Stimulated activated CD4-positive, alpha-beta T cell treated with anti-CD3 and anti-CD28 coated beads, Interleukin-1b, Interleukin-23, amount 100 ng/mL, for 4 hours (primary cell): ENCODE results near the gene BMP5.

Source experiments
- DNase-seq, 2 donors: peaks; one replicate each; pipeline ENCODE4 v3.0.0-alpha.2; 2020; ENCODE audit warnings: low read depth in 2 of 2

Gene BMP5

DNA sequence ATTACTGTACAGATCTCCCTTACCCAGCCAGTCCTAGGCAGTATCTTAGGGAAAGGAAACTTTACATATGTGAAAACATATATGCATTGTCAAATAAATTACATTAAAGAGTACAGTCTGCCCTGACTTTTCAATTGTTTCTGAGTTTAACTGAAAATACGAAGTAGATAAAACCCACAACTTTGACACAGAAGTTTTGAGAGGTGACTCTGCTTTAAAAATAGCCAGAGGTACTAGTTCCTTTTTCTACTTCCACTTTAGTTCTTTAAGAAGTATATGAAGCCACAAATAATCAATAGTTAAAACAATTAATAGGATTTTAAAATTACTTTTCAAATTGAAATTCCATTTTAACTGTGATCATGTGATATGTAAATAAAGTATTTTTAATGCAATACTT, 62.9 kb downstream of the BMP5 start:
- DNase-seq: no peak

- DNase-seq: no peak
These were observed 64.3 kb downstream of the BMP5 start for GRCh38 chr6:55811074-55811473.

DNA sequence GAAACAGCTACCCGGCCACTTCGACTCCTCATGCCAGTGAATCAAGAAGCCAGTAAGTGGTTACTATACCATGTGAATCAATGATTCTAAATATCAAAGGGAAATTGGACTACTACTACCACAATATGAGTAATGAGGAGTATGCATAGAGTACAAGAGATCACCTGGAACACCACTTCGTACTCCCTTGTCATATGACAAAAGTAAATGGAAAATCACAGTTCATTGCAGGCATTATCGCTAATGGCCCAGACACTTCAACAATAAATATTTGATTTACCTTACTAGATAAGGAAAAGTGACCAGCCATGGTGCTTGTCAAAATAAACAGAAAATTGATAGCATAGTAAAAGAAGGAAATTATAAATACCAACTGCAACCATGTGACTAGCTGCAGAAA, 73.1 kb downstream of the BMP5 start:
- DNase-seq: no peak

- DNase-seq: no peak
These were observed 76.8 kb downstream of the BMP5 start for GRCh38 chr6:55798571-55798970.

GRCh38 chr6:55794136-55794812, 81.1 kb downstream of the BMP5 start:
- DNase-seq: no peak

DNA sequence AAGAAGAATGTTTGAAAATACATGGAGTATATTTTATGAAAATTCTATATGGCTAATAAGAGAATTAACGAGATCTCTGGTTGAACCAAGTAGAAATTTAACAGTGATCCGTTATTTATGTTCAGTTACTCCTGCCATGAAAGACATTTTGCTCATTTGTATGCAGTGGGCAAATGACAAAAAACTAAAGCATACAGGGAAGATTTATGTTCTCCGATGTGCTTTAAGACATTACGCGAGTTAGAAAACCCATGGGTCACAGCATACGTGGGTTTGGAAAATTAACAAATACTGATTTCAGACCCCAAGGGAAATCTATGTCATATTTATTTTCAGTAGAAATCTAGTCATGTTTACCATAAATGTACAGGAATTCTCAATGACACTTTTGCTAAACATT, 90.1 kb downstream of the BMP5 start:
- DNase-seq: no peak

DNA sequence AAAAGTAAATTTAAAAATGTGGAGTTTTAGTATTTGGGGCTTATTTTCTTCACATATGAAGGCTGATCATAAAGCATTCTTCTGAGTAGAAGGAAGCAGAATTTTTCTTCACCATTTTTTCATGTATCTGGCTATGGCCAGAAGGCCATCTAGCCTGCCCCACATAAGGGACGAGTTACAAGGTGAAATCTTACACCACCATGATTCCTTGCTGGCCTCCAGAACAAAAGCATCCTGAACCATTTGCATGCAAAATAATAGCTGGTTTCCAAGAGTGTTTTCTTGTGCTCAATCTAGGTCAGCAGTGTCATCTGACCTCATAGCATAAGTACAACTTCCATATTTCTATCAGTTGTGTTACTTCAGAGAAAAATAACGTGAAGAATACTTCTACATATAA, 93.1 kb downstream of the BMP5 start:
- DNase-seq: no peak

GRCh38 chr6:55778705-55779104, 96.7 kb downstream of the BMP5 start:
- DNase-seq: no peak

DNA sequence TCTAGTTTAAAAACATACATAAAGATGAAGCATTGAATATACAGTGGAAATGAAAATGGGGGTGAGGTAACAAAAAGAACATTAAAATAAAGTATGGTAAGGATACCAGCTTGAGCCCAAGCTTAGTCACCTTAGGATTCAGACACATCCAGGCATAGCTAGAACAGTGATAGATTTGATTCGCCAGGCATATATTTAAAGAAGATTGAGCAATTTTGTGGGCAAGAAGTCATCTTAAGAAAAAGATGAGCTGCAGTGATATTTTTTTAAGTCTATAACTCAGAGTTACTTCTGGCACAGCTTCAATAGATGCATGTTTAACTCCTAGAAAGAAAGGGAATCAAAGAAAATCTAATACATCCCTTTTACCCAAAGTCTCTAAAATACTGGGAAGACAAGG, 97.9 kb downstream of the BMP5 start:
- no peak for DNase-seq

- no peak for DNase-seq
These were observed 99.3 kb downstream of the BMP5 start for GRCh38 chr6:55776113-55776512.

GRCh38 chr6:55775029-55775318, 100.4 kb downstream of the BMP5 start:
- no peak for DNase-seq

DNA sequence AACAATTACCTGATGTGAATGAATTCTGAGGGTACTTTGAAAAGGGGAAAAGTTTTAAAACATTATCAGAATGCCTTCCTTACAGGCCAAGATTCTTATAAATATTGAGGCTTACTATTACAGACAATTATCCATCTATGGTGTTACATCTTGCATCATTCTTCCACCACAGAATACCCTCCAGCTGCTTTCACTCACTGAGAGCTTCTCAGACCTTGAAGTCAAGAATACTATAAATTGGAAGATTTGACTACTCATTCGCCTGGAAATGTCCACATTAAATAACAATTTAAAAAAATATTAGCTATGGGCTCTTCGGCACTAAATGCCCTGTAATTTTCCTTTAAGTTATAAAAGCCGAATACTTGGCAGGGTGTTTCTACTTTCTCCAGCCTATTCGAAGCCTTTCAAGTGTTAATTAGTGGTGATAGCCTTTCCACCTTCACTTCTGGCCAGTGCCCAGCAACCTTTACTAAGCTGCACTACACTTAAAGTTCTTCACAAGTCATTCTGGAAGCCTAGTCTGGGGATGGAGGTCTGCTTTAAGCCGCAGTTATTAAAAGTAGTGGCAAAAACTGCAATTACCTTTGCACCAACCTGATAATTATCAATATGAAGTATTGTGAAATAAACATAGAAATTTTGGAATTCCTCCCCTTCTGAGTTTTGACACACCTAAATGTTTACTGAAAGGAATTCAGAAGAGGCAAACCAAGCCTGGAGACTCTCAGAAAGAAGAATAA, 100.9 kb downstream of the BMP5 start:
- no peak for DNase-seq

- DNase-seq: no peak
These were observed 101.7 kb downstream of the BMP5 start for GRCh38 chr6:55773620-55774216.

DNA sequence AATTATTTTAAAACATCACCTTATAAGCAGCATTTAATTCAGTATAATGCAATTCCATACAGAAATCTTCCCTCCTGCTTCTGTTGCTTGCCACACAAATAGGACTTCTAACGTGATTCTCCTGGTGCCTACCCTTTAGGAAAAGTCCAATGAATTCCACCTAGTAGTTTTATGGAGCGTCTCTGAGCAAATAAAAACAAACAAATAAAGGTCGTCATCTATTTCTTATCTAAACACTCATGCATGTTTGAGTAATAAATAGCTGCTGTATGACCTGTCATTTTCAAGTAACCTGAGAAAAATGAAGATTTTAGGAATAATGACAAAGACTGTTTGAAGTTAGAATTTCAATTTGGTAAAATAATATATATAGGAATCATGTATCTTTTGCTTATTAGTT, 102.7 kb downstream of the BMP5 start:
- DNase-seq: no peak

GRCh38 chr6:55759536-55759935, 115.9 kb downstream of the BMP5 start:
- DNase-seq: no peak

DNA sequence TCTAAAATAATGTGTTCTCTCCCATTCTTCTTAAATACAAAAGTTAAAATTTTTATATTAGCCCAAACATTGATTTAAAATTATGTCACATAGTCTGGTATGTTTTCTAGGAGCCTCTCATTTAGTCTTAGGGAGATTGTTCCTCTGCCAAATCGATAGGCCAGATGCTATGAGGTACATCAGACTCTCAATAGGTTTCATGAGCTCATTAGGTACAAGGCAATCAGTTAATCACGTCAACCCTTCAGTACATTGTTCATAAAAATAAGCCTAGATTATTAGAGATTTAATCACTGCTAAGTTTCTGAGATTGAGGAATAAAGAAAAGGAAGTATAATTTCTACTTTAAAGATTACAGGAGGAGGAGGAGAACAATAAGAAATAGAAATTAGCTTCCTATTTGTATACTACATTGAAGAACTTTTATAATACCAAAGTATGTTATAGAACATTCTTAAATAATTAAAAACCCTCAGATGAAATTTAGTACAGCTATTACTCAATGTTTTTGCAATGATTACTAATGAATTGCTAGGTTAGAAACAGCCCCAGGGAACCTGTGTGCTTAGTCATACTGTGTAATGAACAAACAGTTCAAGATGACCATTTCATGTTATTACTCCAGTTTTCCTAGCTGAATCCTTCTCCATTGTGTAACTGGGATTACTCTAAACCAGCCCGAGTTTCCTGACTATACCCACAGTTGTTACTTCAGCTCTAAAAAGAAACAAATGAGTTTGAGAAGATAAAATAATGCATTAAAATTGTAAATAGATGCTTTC, 117.0 kb downstream of the BMP5 start:
- no peak for DNase-seq

- DNase-seq: no peak
These were observed 118.8 kb downstream of the BMP5 start for GRCh38 chr6:55756531-55757031.

GRCh38 chr6:55748880-55749279, 126.5 kb downstream of the BMP5 start:
- no peak for DNase-seq

DNA sequence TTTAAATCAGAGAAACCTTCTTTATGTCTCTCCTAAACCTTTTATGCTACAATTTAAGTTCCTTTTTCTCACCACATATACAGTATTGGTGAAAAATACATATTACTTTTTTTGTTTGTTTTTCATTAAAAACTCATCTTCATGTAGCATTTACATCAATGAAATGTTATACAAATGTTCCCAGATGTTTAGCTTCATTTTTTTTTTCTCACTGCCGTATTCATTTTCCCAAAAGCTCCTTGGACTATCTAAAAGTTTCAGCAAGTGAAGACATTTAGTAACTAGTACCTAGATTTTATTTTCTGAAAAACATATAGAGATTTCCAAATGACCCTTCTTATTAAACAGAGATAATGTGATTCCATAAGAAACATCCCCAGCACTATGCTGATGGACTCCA, 128.9 kb downstream of the BMP5 start:
- no peak for DNase-seq

DNA sequence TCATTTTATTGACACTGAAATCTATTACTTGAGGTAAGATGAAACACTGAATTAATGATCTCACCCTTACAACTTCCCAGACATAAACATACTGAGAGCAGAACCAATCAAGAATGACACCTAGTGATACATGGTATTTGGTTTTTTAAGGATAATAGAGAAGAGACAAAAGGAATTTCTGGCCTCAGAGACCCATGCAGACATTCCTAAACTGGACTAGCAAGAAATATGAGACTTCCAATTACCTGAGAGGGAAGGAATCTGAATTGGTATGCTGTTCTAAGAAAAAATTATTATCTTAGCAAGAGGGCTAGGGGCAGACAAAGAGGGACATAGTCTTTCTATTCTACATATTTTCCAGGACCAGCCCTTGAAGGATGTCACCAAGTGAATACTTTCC, 141.1 kb downstream of the BMP5 start:
- no peak for DNase-seq

- no peak for DNase-seq
These were observed 145.7 kb downstream of the BMP5 start for GRCh38 chr6:55729665-55730064.

GRCh38 chr6:55726144-55726543, 149.2 kb downstream of the BMP5 start:
- DNase-seq: no peak

DNA sequence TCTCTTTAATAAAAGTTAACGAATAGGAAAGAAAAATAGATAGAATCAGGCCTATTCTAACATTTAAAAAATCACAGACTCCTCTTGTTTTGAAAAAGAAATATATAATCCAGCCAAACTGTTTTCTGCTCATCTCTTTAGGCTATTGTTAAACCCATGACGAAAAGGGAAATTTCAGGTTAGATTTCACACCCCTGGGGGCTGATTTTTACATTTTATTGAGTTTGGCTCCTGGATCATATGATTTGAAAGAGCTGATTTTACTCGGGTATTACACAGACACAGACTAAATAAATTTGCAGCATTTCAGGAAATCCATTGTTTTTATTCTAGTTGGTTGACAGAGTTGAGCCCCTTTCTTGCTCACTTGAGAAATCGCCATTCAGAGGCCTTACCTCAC, 160.6 kb downstream of the BMP5 start:
- DNase-seq: no peak
